ENCODE measurements around the gene SLC16A10. TPM values are rescaled to one million over a fixed set of nuclear protein-coding genes. Genes with fewer than 3 reads are reported as not detected.
"Not testable (repeated sequence)": the region's sequence is repeated elsewhere in the genome, so short reads cannot be mapped to it uniquely, and the experiment has no call there.

The SLC16A10 gene
- total and polyA plus RNA-seq, 2 donors from 2014 or later: 3.7 to 5.9 TPM

DNA sequence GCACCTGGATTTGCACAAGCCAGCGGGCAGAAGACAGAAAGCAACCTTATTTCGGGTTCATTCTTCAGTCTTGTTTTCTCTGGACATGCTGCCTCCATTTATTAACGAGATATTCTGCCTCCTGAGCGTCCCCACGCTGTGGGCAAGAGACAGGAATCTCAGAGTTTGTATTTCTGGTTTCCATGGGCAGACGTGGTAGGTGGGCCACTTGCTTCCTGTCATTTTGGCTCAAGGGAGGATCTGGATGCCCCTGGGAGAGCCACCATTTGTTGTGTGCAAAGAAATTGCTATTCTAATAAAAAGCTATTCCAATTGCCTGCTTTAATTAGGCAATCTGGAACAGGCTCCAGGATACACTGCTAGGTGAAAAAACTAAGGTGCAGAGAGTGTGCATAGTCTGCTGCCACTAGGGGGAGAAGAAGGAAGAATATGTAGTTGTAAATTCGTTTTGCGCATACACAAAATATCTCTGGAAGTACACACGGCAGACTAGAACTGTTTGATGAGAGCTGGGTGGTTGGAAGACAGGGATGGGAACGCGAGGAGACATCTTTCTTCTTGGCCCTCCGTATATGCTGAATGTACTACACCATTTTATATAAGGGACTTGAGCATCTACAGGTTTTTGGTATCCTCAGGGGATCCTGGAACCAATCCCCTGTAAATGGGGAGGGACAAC lies 30.1 kb upstream of the SLC16A10 start:
- intact Hi-C loops (cut with DNase I): no loop called here
- Histone ChIP-seq H3K36me3 (ENCODE audit: control insufficient read depth in 2 of 3, insufficient read depth in 3 of 3, low read length in 3 of 3) (no peaks in the 10 kb centered on the region), H3K9me3 (ENCODE audit: control insufficient read depth in 2 of 3, insufficient read depth in 1 of 3, low read length in 3 of 3) (no peaks in the 10 kb centered on the region), H3K4me3 (ENCODE audit: low read length in 3 of 3) (no peak overlapping the region), H3K27ac (ENCODE audit: low read depth in 2 of 2, low read length in 2 of 2) (no peak overlapping the region), H3K4me1 (ENCODE audit: control insufficient read depth in 2 of 3, insufficient read depth in 2 of 3, low read depth in 1 of 3, low read length in 3 of 3) (peaks cover 0 to 5% (median 0%) of the 10 kb centered on the region in 3 donors), H3K27me3 (ENCODE audit: control insufficient read depth, insufficient read depth, low read length) (no peaks in the 10 kb centered on the region), H3K9ac (ENCODE audit: low read length in 3 of 3) (no peak overlapping the region)
- FAIRE-seq: no peak
- TF ChIP-seq, protein P1, sequence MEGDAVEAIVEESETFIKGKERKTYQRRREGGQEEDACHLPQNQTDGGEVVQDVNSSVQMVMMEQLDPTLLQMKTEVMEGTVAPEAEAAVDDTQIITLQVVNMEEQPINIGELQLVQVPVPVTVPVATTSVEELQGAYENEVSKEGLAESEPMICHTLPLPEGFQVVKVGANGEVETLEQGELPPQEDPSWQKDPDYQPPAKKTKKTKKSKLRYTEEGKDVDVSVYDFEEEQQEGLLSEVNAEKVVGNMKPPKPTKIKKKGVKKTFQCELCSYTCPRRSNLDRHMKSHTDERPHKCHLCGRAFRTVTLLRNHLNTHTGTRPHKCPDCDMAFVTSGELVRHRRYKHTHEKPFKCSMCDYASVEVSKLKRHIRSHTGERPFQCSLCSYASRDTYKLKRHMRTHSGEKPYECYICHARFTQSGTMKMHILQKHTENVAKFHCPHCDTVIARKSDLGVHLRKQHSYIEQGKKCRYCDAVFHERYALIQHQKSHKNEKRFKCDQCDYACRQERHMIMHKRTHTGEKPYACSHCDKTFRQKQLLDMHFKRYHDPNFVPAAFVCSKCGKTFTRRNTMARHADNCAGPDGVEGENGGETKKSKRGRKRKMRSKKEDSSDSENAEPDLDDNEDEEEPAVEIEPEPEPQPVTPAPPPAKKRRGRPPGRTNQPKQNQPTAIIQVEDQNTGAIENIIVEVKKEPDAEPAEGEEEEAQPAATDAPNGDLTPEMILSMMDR (IDR thresholded peaks at IDR 0.05; ENCODE audit: borderline replicate concordance, extremely low read depth, insufficient read depth): peak; percentile 79
- DNase-seq: peak in 3 of 5 donors; percentile 28 to 64 (median 54)

DNA sequence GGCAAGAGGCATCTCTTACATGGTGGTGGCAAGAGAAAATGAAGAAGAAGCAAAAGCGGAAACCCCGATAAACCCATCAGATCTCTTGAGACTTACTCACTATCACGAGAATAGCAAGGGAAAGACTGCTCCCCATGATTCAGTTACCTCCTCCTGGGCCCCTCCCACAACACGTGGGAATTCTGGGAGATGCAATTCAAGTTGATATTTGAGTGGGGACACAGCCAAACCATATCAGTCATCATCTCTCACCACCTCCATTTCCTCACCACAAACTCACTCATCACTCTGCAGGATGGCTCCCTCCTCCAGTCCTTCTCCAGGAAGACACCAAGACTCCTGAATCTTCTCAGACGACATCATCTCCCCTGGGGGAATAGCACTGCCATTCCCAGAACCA lies 25.8 kb upstream of the SLC16A10 start:
- Histone ChIP-seq H3K36me3 (ENCODE audit: control insufficient read depth in 2 of 3, insufficient read depth in 3 of 3, low read length in 3 of 3) (no peaks in the 10 kb centered on the region), H3K27ac (ENCODE audit: low read depth in 2 of 2, low read length in 2 of 2) (no peak overlapping the region), H3K4me1 (ENCODE audit: control insufficient read depth in 2 of 3, insufficient read depth in 2 of 3, low read depth in 1 of 3, low read length in 3 of 3) (peaks cover 0 to 5% (median 0%) of the 10 kb centered on the region in 3 donors), H3K9me3 (ENCODE audit: control insufficient read depth in 2 of 3, insufficient read depth in 1 of 3, low read length in 3 of 3) (no peaks in the 10 kb centered on the region), H3K9ac (ENCODE audit: low read length in 3 of 3) (no peak overlapping the region), H3K27me3 (ENCODE audit: control insufficient read depth, insufficient read depth, low read length) (no peaks in the 10 kb centered on the region), H3K4me3 (ENCODE audit: low read length in 3 of 3) (no peak overlapping the region)
- intact Hi-C loops (cut with DNase I): no loop called here
- no peak for DNase-seq
- TF ChIP-seq, protein P1 (IDR thresholded peaks at IDR 0.05; ENCODE audit: borderline replicate concordance, extremely low read depth, insufficient read depth): no peak
- FAIRE-seq: no peak

DNA sequence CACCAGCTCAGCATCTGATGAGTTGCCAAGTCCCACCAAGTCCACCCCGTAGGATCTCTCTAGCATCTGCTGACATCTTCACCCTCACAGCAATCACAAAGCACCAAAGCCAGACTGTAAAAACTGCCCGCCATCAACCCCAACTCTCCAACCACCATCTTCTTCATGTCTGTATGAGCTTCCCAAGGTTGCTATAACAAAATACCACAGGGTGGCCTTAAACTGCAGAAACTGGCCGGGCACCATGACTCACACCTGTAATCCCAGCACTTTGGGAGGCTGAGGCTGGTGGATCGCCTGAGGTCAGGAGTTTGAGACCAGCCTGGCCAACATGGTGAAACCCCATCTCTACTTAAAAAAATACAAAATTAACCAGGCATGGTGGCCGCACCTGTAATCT lies 25.3 kb upstream of the SLC16A10 start:
- not testable (repeated sequence) for FAIRE-seq

DNA sequence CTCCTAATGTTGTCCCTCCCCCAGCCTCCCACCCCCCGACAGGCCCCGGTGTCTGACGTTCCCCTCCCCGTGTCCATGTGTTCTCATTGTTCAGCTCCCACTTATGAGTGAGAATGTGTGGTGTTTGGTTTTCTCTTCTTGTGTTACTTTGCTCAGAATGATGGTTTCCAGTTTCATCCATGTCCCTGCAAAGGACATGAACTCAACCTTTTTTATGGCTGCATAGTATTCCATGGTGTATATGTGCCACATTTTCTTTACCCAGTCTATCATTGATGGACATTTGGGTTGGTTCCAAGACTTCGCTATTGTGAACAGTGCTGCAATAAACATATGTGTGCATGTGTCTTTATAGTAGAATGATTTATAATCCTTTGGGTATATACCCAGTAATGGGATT lies 24.4 kb upstream of the SLC16A10 start:
- H3K36me3 ChIP-seq (ENCODE audit: control insufficient read depth in 2 of 3, insufficient read depth in 3 of 3, low read length in 3 of 3); H3K27me3 ChIP-seq (ENCODE audit: control insufficient read depth, insufficient read depth, low read length); DNase-seq; H3K4me3 ChIP-seq (ENCODE audit: low read length in 3 of 3); FAIRE-seq; intact Hi-C loops (cut with DNase I); H3K4me1 ChIP-seq (ENCODE audit: control insufficient read depth in 2 of 3, insufficient read depth in 2 of 3, low read depth in 1 of 3, low read length in 3 of 3); H3K9me3 ChIP-seq (ENCODE audit: control insufficient read depth in 2 of 3, insufficient read depth in 1 of 3, low read length in 3 of 3); H3K9ac ChIP-seq (ENCODE audit: low read length in 3 of 3); H3K27ac ChIP-seq (ENCODE audit: low read depth in 2 of 2, low read length in 2 of 2): not testable (repeated sequence)

More for the DNA sequence above, 25.3 kb upstream of the SLC16A10 start:
- intact Hi-C loops (cut with DNase I); H3K36me3 ChIP-seq (ENCODE audit: control insufficient read depth in 2 of 3, insufficient read depth in 3 of 3, low read length in 3 of 3); H3K4me3 ChIP-seq (ENCODE audit: low read length in 3 of 3); H3K9ac ChIP-seq (ENCODE audit: low read length in 3 of 3); H3K27ac ChIP-seq (ENCODE audit: low read depth in 2 of 2, low read length in 2 of 2); H3K9me3 ChIP-seq (ENCODE audit: control insufficient read depth in 2 of 3, insufficient read depth in 1 of 3, low read length in 3 of 3); H3K4me1 ChIP-seq (ENCODE audit: control insufficient read depth in 2 of 3, insufficient read depth in 2 of 3, low read depth in 1 of 3, low read length in 3 of 3); DNase-seq; H3K27me3 ChIP-seq (ENCODE audit: control insufficient read depth, insufficient read depth, low read length): not testable (repeated sequence)
